Body of pancreas (tissue), 4 donors: ENCODE results near the gene TMEM201.

Experiments
- CTCF ChIP-seq, 7 experiments: fragments of 450-650 bp in 4 of 7; fragments of 200-600 bp in 3 of 7; sonication (generic) in 3 of 7; IDR thresholded peaks; one replicate each; pipeline ENCODE4 v1.5.1; 2016 to 2019; ENCODE audit warnings: antibody characterized with exemption in 7 of 7
- POLR2A ChIP-seq, 3 donors: fragments of 450-650 bp; IDR thresholded peaks; one replicate each; pipeline ENCODE4 v1.6.1; 2016; ENCODE audit warnings: antibody characterized with exemption in 3 of 3, mild to moderate bottlenecking in 2 of 3

GRCh38 chr1:9595968-9596340 lies 7.2 kb downstream of the TMEM201 start:
- TF ChIP-seq POLR2A (IDR thresholded peaks at IDR 0.05), result no peak
- no peak for TF ChIP-seq CTCF (IDR thresholded peaks at IDR 0.05)
